ENCODE data around the gene GNAZ.

DNA sequence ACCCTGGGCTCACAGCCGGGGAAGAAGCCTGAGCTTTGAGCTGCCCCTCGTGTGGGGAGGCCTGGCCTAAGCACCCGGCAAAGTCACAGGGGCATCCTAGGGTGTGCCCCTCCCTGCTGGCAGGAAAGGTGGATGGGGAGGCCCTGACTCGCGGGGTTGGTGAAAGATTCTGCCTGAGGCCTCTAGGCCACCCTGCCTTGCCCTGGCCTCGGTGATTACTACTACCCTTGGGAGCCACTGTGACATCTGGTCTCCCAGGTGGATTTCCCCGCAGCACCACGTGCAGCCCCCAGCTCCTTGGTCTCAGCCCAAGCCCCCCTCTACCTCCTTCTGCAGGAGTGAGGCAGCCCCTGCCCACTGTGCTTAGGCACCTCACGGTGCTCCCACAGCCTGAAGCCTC lies 23.9 kb downstream of the GNAZ start:
- TF ChIP-seq, protein P1, sequence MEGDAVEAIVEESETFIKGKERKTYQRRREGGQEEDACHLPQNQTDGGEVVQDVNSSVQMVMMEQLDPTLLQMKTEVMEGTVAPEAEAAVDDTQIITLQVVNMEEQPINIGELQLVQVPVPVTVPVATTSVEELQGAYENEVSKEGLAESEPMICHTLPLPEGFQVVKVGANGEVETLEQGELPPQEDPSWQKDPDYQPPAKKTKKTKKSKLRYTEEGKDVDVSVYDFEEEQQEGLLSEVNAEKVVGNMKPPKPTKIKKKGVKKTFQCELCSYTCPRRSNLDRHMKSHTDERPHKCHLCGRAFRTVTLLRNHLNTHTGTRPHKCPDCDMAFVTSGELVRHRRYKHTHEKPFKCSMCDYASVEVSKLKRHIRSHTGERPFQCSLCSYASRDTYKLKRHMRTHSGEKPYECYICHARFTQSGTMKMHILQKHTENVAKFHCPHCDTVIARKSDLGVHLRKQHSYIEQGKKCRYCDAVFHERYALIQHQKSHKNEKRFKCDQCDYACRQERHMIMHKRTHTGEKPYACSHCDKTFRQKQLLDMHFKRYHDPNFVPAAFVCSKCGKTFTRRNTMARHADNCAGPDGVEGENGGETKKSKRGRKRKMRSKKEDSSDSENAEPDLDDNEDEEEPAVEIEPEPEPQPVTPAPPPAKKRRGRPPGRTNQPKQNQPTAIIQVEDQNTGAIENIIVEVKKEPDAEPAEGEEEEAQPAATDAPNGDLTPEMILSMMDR (IDR thresholded peaks at IDR 0.05) = no peak
- TF ChIP-seq POLR2A (IDR thresholded peaks at IDR 0.05) = no peak
- TF ChIP-seq POLR2AphosphoS5 (IDR thresholded peaks at IDR 0.05) = no peak
- no peak for TF ChIP-seq EP300 (IDR thresholded peaks at IDR 0.05)

Data from gastroesophageal sphincter (tissue), 3 donors.